Chondrocyte (in vitro differentiated cells): ENCODE results near the gene PTS. TPM values are rescaled to one million over a fixed set of nuclear protein-coding genes. Genes with fewer than 3 reads are reported as not detected.

ENCODE experiments used
- DNase-seq: peaks from one replicate; pipeline ENCODE4 v3.0.0; 2021; ENCODE audit warnings: mixed read lengths, low spot score
- H3K27ac Mint-ChIP-seq: one replicate; pipeline ENCODE4 v1.8.0; 2021; ENCODE audit warnings: mild to moderate bottlenecking, moderate library complexity, mixed read lengths; ENCODE audit not compliant: unreplicated experiment
- H3K27me3 Mint-ChIP-seq: 2 replicates; pipeline ENCODE4 v1.8.0; 2021; ENCODE audit warnings: low read depth, mixed read lengths
- H3K36me3 Mint-ChIP-seq: 2 replicates; pipeline ENCODE4 v1.8.0; 2021; ENCODE audit warnings: low read depth, mixed read lengths
- H3K4me1 Mint-ChIP-seq: 2 replicates; pipeline ENCODE4 v1.8.0; 2021; ENCODE audit warnings: low read depth, mild to moderate bottlenecking, mixed read lengths
- H3K4me3 Mint-ChIP-seq: one replicate; pipeline ENCODE4 v1.8.0; 2021; ENCODE audit warnings: mild to moderate bottlenecking, moderate library complexity, mixed read lengths; ENCODE audit not compliant: unreplicated experiment
- H3K9me3 Mint-ChIP-seq: 2 replicates; pipeline ENCODE4 v1.8.0; 2021; ENCODE audit warnings: low read depth, mixed read lengths
- CTCF ChIP-seq: fragments of 200-600 bp; sonication (generic); IDR thresholded peaks from 2 replicates; pipeline ENCODE4 v1.5.0; 2021; ENCODE audit warnings: antibody characterized with exemption, mild to moderate bottlenecking, moderate library complexity
- long read RNA-seq: library from polyadenylated mRNA; stranded (forward); transcript quantifications from one replicate; pipeline ENCODE4 v2.0.0, GENCODE V29; 2021
- total RNA-seq: library from RNA; stranded (reverse); gene quantifications from 3 replicates; pipeline ENCODE4 v1.2.1, GENCODE V29; 2021

PTS gene
- total RNA-seq, result 43.6 to 64.3 TPM (median 45.8 TPM) in 3 replicates
- long read RNA-seq, transcript PTS-206 (3 exons, 601 nt), result minor isoform, 6 of 43 reads
- long read RNA-seq, transcript PTS-201 (6 exons, 935 nt), result major isoform, 25 of 43 reads
- long read RNA-seq, partial matches to known transcripts, result 3 of 43 reads
- long read RNA-seq, other reads (novel, unspliced or antisense), result 8 of 43 reads

GRCh38 chr11:112226062-112226830 lies at the start of gene PTS:
Gene PTS, plus strand, starts transcription at chr11:112226428. Its CDS starts 16 bp downstream, at chr11:112226444.
- no peak for TF ChIP-seq CTCF
- Mint-ChIP-seq H3K4me3 (peak within 1 kb of the TSS; percentile 84), H3K9me3 (peaks cover 4% of the 10 kb centered on the region), H3K4me1 (peaks cover 38% of the 10 kb centered on the region), H3K36me3 (peaks cover 12% of the 10 kb centered on the region), H3K27ac (peak within 1 kb of the TSS; percentile 97), H3K27me3 (no peaks in the 10 kb centered on the region)
- no peak for DNase-seq

GRCh38 chr11:112177589-112177988 lies 48.6 kb upstream of the PTS start:
- H3K27ac Mint-ChIP-seq, result no peak overlapping the region

GRCh38 chr11:112178428-112178827 lies 47.8 kb upstream of the PTS start:
- H3K4me3 Mint-ChIP-seq, result no peak overlapping the region
- TF ChIP-seq CTCF, result no peak
- no peak for DNase-seq
- no peak overlapping the region for H3K27ac Mint-ChIP-seq
- H3K36me3 Mint-ChIP-seq, result peaks cover 4% of the 10 kb centered on the region
- peaks cover 21% of the 10 kb centered on the region for H3K27me3 Mint-ChIP-seq
- peaks cover 6% of the 10 kb centered on the region for H3K9me3 Mint-ChIP-seq
- peaks cover 12% of the 10 kb centered on the region for H3K4me1 Mint-ChIP-seq

More at GRCh38 chr11:112177589-112177988, 48.6 kb upstream of the PTS start:
- TF ChIP-seq CTCF, result no peak
- Mint-ChIP-seq H3K4me3 (no peak overlapping the region), H3K4me1 (peaks cover 15% of the 10 kb centered on the region), H3K36me3 (peaks cover 4% of the 10 kb centered on the region), H3K9me3 (peaks cover 6% of the 10 kb centered on the region), H3K27me3 (peaks cover 21% of the 10 kb centered on the region)
- DNase-seq, result no peak

- H3K27ac Mint-ChIP-seq, result no peak overlapping the region
- H3K36me3 Mint-ChIP-seq, result peaks cover 4% of the 10 kb centered on the region
- no peak for TF ChIP-seq CTCF
- peaks cover 21% of the 10 kb centered on the region for H3K27me3 Mint-ChIP-seq
- H3K4me1 Mint-ChIP-seq, result peaks cover 12% of the 10 kb centered on the region
- H3K4me3 Mint-ChIP-seq, result no peak overlapping the region
- no peak for DNase-seq
- peaks cover 6% of the 10 kb centered on the region for H3K9me3 Mint-ChIP-seq
Measured at GRCh38 chr11:112178936-112179335, 47.3 kb upstream of the PTS start.

- no peak overlapping the region for H3K27ac Mint-ChIP-seq
- peaks cover 6% of the 10 kb centered on the region for H3K9me3 Mint-ChIP-seq
- H3K27me3 Mint-ChIP-seq, result peaks cover 21% of the 10 kb centered on the region
- H3K4me3 Mint-ChIP-seq, result no peak overlapping the region
- H3K4me1 Mint-ChIP-seq, result peaks cover 10% of the 10 kb centered on the region
- no peak for DNase-seq
- TF ChIP-seq CTCF, result no peak
- H3K36me3 Mint-ChIP-seq, result peaks cover 4% of the 10 kb centered on the region
Measured at GRCh38 chr11:112179601-112180000, 46.6 kb upstream of the PTS start.
